Measurements from ENCODE around the gene HVCN1.
"Not testable (repeated sequence)": the region's sequence is repeated elsewhere in the genome, so short reads cannot be mapped to it uniquely, and the experiment has no call there.

Gene HVCN1

DNA sequence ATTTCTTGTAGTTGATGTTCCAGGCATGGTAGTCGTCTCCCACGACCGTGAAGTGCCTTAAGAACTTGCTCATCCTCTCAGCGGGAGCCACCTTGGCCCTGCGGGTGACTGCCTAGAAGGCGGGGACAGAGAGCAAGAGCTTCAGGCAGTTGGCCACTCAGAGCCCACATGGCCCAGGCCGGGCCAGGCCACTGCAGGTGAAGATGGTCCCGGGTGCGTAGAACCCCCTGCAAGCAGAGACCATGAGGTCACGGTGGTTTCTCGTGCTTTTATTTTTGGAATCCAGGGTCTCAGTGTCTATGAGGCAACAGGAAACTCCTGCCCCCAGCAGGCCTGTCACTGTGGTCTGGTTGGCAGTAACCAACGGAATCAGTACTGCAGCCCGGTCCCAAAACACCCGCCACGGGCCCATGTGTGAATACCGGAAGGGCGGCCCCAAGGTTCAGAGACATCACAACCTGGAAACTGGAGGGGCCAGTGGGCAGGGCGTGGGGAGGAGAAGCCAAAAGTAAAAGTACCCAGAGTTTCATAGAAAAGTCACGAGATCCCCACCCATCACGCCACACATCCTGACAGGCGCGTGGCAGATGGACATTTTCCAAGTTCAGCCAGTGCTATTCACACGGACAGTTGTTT, 27.5 kb downstream of the HVCN1 start:
- peak; percentile 85 for DNase-seq

DNA sequence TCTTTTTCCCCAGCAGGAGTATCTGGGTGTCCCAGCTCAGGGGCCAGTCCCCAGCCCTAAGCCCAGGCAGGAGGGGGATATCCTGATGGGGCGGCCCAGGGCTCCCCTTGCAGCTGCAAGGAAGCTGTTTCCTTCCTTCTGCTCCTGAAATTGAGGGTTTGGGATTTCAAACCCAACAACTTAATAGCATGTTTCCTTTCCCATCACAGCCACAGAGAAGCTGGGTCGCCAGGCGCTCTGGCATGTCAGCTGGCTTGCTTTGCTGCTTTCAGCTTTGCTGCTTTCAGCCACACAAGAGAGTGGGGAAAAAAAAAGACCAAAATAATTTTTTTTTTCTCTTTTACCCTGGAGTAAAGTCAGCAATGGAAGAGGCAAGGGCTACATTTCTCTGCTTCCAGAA, 30.0 kb downstream of the HVCN1 start:
- no peak for DNase-seq

- no peak for DNase-seq
Observed at GRCh38 chr12:110658242-110658641, 30.7 kb downstream of the HVCN1 start.

DNA sequence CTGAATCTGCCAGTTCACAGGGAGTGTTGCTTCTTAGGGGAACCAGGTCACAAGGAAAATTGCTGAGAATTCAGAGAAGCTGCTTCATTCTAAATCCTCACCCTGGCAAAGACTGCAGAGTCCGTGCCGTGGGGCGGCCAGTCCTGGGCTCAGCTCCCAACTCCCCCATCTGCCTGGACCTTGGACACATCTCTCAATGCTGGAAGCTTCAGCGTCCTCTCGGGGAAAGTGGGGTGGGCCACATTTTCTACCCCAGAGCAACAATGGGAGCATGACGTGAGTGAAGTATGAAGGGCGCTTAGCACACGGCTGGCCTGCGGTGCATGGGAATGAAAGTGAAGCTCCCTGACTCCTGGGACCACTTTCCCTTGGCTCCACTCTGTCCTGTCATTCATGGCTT, 31.2 kb downstream of the HVCN1 start:
- no peak for DNase-seq

- no peak for DNase-seq
Observed at GRCh38 chr12:110656071-110656655, 32.8 kb downstream of the HVCN1 start.

GRCh38 chr12:110654238-110654637, 34.7 kb downstream of the HVCN1 start:
- DNase-seq, result not testable (repeated sequence)

GRCh38 chr12:110649341-110649847, 39.5 kb downstream of the HVCN1 start:
- no peak for DNase-seq

GRCh38 chr12:110647631-110648040, 41.3 kb downstream of the HVCN1 start:
- DNase-seq, result no peak

- DNase-seq, result no peak
Observed at GRCh38 chr12:110641521-110641920, 47.4 kb downstream of the HVCN1 start.

GRCh38 chr12:110640275-110641025, 48.5 kb downstream of the HVCN1 start:
- DNase-seq, result no peak

DNA sequence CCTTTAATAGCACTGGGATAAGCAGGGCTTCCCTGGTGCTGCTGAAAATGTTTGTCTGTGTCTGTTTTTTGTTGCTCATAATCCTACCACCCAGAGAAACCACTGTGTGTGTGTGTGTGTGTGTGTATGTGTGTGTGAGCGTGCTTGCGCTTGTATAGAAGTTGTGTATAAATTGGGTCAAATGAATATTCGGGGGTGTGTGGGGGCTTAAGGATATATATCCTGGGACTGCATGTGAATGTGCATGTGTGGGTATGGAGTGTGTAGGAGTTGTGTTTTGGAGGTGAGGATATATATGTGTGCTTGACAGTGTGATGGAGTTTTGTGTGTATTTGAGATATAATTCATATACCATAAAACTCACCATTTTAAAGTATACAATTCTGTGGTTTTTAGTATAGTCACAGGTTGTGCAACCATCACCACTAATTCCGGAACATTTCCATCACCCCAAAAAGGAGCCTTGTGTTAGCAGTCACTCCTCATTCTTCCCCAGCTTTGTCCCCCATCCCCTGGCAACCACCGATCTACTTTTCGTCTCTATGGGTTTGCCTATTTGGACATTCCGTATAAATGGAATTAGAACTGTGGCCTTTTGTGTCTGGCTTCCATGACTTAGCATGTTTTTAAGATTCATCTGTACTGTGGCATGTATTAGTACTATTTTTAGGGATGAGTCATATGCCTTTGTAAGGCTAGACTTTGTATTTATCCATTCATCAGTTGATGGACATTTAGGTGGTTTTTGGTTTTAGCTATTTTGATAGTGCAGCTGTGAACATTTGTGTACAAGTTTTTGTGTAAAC, 49.4 kb downstream of the HVCN1 start:
- no peak for DNase-seq

GRCh38 chr12:110638796-110639195, 50.1 kb downstream of the HVCN1 start:
- DNase-seq, result no peak

DNA sequence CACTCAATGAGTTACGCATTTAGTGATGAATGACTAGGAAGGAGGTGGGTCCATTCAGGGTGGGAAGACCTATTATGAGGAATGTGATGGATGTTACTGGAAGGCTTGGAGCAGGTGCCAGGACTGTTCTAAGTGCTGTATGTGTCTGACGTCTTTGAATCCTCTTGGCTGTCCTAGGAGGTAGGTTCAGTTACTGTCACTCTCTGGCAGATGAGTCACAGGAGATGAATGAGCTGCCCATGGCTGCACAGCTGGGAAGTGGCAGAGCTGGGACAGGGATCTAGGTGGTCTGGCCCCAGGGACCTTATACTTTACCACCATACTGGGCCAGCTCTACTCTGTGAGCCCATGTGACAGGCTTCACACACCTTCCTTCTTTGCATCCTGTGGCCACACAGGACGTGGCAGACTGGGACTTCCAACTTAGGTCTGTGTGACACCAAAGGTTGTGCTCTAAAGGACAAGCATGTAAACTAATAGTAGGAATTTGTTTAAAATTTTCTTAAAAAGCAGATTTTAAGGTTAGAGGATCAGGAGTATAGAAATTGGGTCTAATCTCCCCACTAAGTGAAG, 51.0 kb downstream of the HVCN1 start:
- DNase-seq, result no peak

GRCh38 chr12:110636516-110636915, 52.4 kb downstream of the HVCN1 start:
- DNase-seq, result no peak

GRCh38 chr12:110635055-110635454, 53.9 kb downstream of the HVCN1 start:
- no peak for DNase-seq

- no peak for DNase-seq
Observed at GRCh38 chr12:110627500-110628195, 61.3 kb downstream of the HVCN1 start.

DNA sequence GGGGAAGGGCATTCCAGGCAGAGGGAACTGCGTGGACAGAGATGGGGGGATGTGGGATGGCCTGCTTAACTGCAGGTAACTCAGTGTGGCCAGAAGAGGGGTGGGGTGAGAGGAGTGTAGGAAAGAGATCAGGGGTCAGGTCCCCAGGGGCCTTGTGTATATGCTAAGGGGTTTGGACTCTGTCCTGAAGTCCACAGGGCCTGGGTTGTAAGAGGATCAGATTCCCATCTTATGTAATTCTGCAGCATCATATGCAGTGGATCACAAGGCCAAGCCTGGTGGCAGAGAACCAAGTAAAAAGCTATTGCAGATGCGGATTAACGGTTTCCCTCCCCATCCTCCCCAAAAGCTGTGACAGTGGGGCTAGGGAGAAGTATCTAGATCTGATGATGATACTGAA, 66.3 kb downstream of the HVCN1 start:
- DNase-seq, result no peak

- DNase-seq, result no peak
Observed at GRCh38 chr12:110619534-110619953, 69.4 kb downstream of the HVCN1 start.

DNA sequence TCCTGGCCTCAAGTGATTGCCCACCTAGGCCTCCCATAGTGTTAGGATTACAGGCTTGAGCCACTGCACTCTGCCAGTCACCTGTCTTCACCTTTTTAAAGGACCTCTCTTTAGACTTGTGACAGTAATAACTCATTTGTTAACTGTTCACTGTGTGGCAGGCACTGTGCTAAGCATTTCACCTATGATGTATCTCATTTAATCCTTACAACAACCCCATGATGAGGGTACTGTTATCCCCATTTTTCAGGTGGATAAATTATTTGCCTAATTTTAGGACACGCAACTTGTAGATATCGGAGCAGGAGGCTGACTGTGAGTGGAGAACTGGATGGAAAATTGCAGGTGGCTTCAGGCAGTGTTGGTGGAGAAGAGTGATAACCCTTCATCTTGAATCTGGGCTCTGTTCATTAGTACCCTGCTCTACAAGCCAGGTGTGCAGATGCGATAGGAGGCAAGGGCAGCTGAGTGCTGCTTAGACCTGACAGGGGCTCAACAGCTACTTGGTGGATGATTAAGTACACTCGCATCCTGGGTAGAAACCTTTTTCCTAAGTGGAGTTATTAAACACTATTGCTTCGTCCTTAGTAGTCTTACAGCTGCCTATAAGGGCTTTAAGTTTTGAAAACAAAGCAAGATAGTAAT, 72.3 kb downstream of the HVCN1 start:
- no peak for DNase-seq

GRCh38 chr12:110615171-110615570, 73.7 kb downstream of the HVCN1 start:
- DNase-seq, result no peak

All from activated CD8-positive, alpha-beta memory T cell treated with anti-CD3 and anti-CD28 coated beads, Interleukin-2, amount 50 U/mL, for 48 hours (primary cell).